DOHH2 (cell line): ENCODE measurements around the gene KCNG2.

Experiments used
- CTCF ChIP-seq: fragments of 200-600 bp; sonication (generic); IDR thresholded peaks from one replicate; pipeline ENCODE4 v1.5.1; 2014; ENCODE audit warnings: antibody characterized with exemption, mild to moderate bottlenecking, low read depth, low read length; ENCODE audit not compliant: poor library complexity, severe bottlenecking
- EZH2phosphoT487 ChIP-seq: fragments of 200-600 bp; sonication (generic); IDR thresholded peaks from 2 replicates; pipeline ENCODE4 v1.6.1; 2017; ENCODE audit warnings: borderline replicate concordance, mild to moderate bottlenecking, antibody characterized with exemption, low read length, moderate library complexity, mixed read lengths

- TF ChIP-seq CTCF (no peak), EZH2phosphoT487 (no peak)
Observed at GRCh38 chr18:79755496-79756142, 42.1 kb upstream of the KCNG2 start.
